Suprapubic skin (tissue), 4 donors: ENCODE data around the gene USP17L17.
"Not testable (repeated sequence)": the region's sequence is repeated elsewhere in the genome, so short reads cannot be mapped to it uniquely, and the experiment has no call there.

ENCODE experiments used
- EP300 ChIP-seq: sonication (generic); formaldehyde crosslinking; IDR thresholded peaks from one replicate; pipeline ENCODE4 v1.6.1; 2017; ENCODE audit warnings: antibody characterized with exemption
- POLR2AphosphoS5 ChIP-seq, 3 donors: sonication (generic); formaldehyde crosslinking; IDR thresholded peaks; one replicate each; pipeline ENCODE4 v1.6.1; 2017; ENCODE audit warnings: antibody characterized with exemption in 3 of 3
- TF ChIP-seq, protein P1 (sequence below), 2 donors: fragments of 200-600 bp in 1 of 2; fragments of 450-650 bp in 1 of 2; sonication (generic) in 1 of 2; IDR thresholded peaks; one replicate each; pipeline ENCODE4 v1.5.1; 2016 to 2019; ENCODE audit warnings: antibody characterized with exemption in 2 of 2, mild to moderate bottlenecking in 1 of 2, moderate library complexity in 1 of 2

DNA sequence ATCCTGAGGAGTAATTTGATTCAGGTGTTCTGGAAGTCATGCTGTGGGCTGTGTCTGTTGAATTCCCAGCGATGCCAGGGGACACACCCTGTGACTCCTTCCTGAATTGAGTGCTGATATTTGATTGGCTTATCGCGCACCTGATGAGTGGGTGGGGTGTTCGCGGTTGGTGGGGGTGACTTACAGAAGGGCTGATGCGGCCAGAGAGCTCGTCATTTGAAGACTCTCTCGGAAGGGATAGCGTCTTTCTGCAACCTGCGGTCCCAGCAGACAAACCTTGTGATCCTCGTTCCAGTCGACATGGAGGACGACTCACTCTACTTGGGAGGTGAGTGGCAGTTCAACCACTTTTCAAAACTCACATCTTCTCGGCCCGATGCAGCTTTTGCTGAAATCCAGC is 9.6 kb upstream of the USP17L17 start, which contains the start of gene USP17L15:
- TF ChIP-seq, protein P1, sequence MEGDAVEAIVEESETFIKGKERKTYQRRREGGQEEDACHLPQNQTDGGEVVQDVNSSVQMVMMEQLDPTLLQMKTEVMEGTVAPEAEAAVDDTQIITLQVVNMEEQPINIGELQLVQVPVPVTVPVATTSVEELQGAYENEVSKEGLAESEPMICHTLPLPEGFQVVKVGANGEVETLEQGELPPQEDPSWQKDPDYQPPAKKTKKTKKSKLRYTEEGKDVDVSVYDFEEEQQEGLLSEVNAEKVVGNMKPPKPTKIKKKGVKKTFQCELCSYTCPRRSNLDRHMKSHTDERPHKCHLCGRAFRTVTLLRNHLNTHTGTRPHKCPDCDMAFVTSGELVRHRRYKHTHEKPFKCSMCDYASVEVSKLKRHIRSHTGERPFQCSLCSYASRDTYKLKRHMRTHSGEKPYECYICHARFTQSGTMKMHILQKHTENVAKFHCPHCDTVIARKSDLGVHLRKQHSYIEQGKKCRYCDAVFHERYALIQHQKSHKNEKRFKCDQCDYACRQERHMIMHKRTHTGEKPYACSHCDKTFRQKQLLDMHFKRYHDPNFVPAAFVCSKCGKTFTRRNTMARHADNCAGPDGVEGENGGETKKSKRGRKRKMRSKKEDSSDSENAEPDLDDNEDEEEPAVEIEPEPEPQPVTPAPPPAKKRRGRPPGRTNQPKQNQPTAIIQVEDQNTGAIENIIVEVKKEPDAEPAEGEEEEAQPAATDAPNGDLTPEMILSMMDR (IDR thresholded peaks at IDR 0.05): not testable (repeated sequence)
- TF ChIP-seq POLR2AphosphoS5 (IDR thresholded peaks at IDR 0.05); EP300: not testable (repeated sequence)
